HG02798 (cell line): ENCODE results near the gene CPLX3.
"Not testable (repeated sequence)": the region's sequence is repeated elsewhere in the genome, so short reads cannot be mapped to it uniquely, and the experiment has no call there.

Source experiments
- ATAC-seq: cut with Tn5 transposase; IDR thresholded peaks from one replicate; pipeline ENCODE4 v1.9.1; 2021; ENCODE audit warnings: mild to moderate bottlenecking; ENCODE audit not compliant: unreplicated experiment, poor library complexity

CPLX3 gene, protein sequence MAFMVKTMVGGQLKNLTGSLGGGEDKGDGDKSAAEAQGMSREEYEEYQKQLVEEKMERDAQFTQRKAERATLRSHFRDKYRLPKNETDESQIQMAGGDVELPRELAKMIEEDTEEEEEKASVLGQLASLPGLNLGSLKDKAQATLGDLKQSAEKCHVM

DNA sequence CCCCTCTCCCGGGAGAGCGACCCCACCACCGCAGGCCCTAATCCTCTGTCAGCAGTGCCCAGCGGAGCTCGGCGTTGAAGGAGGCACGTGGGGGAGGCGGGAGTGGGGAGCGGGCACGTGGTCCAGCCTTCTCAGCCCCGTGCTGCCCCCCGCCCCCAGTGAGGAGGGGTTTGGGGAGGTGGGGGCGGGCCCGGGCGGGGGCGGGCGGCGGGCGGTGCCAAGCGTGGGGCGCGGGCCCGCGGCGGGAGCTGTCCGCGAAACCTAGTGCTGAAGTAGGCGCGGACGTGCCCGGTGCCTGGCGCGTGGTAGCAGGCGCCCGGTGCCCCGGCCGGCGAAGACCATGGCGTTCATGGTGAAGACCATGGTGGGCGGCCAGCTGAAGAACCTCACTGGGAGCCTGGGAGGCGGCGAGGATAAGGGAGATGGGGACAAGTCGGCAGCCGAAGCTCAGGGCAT, at the start of gene CPLX3:
TSS of gene CPLX3 (plus strand) at position 264 of the 456 bp plus-strand sequence. CDS start at position 341, 77 bp downstream.
- ATAC-seq: no peak

- peak; percentile 28 for ATAC-seq
Measured at GRCh38 chr15:74776821-74777768, 49.3 kb upstream of the CPLX3 start.

DNA sequence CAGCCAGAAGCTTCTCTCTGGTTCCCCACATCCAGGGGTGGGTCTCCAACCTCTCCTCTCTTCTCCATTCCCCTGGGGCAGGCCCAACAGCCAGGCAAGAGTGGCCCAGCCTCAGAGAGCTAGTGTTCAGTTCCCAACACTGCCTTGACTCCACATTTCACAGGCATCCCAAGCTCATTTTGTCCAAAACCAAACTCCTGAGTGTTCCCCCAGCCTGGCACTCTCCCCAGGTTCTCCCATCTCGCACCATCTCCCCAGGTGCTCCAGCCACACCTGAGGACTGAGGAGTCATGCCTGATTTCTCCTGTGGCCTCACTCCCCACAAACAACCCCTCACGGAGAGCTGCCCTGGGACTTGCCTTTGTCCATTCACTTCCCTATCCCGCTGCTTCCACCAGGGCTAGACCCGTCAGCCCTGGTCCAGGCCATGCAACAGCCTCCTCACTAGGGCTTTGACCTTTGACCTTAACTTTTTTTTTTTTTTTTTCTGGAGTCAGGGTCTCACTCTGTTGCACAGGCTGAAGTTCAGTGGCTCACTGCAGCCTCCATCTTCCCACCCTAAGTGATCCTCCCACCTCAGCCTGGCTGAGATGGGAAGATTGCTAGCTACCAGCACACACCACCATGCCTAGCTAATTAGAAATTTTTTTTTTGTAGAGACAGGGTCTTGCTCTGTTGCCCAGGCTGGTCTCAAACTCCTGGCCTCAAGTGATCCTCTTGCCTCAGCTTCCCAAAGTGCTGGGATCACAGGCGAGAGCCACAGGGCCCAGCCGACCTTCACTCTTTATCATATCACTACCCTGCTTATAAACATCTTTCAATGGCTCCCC, 48.4 kb upstream of the CPLX3 start:
- ATAC-seq: no peak

DNA sequence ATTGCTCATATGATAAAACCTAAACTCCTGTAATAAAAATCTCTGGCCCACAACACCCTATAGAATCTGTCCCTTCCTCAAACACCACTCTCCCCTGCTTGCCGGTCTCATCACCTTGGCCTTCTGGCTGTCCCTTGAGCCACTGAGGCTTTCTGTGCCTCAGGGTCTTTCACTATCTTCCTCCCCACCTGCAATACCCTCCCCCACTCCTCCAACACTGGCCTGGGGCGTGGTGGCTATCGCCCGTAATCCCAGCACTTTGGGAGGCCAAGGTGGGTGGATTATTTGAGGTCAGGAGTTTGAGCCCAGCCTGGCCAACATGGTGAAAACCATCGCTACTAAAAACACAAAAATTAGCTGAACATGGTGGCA, 47.8 kb upstream of the CPLX3 start:
- no peak for ATAC-seq

DNA sequence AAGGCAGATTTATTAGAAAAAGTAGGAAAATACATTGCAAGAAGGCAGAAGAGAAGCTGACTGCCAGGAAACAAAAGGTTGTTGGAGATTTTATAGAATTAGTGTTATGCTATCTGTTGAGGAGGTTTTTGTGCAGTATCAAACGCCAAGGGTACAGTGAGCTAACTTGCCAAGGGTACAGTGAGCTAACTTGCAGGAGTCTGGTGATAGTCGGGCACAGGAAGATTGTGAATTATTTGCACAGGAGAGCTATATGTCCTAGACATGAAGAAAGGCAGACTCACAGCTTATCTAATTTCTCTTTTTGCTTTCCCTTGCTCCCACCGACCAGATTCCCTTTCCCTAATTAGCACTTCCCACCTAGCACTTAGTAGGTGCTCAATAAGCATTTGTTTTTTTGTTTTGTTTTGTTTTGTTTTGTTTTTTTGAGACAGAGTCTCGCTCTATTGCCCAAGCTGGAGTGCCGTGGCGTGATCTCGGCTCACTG, 47.2 kb upstream of the CPLX3 start:
- ATAC-seq: no peak

- no peak for ATAC-seq
Measured at GRCh38 chr15:74780523-74781430, 45.6 kb upstream of the CPLX3 start.

- ATAC-seq: peak; percentile 64
Measured at GRCh38 chr15:74781431-74782258, 44.8 kb upstream of the CPLX3 start, which contains the start of gene CSK. Gene CSK, plus strand, starts transcription at chr15:74782080. Its CDS starts 16,218 bp downstream, at chr15:74798298.

GRCh38 chr15:74782259-74783071, 44.0 kb upstream of the CPLX3 start:
- ATAC-seq: peak; percentile 13

- ATAC-seq: no peak
Measured at GRCh38 chr15:74783072-74783807, 43.2 kb upstream of the CPLX3 start.

DNA sequence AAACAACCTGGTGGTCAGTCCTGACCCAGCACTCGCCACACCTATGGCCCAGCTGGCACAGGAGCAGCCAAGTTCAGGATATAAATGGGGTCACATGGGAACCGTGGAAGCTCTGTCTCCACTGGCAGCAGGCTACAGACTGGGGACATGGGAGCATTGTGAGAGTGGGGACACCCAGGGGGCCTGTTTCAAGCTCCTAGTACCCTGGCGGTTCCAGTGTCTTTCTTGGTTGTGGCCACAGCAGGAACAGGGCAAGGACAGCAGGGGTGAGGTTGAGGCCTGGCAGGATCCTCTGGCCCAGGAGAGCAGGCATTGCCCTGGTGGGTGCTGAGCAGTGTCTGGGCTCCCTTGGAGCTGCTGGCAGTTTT, 42.6 kb upstream of the CPLX3 start:
- no peak for ATAC-seq

- ATAC-seq: no peak
Measured at GRCh38 chr15:74784426-74785193, 41.8 kb upstream of the CPLX3 start.

DNA sequence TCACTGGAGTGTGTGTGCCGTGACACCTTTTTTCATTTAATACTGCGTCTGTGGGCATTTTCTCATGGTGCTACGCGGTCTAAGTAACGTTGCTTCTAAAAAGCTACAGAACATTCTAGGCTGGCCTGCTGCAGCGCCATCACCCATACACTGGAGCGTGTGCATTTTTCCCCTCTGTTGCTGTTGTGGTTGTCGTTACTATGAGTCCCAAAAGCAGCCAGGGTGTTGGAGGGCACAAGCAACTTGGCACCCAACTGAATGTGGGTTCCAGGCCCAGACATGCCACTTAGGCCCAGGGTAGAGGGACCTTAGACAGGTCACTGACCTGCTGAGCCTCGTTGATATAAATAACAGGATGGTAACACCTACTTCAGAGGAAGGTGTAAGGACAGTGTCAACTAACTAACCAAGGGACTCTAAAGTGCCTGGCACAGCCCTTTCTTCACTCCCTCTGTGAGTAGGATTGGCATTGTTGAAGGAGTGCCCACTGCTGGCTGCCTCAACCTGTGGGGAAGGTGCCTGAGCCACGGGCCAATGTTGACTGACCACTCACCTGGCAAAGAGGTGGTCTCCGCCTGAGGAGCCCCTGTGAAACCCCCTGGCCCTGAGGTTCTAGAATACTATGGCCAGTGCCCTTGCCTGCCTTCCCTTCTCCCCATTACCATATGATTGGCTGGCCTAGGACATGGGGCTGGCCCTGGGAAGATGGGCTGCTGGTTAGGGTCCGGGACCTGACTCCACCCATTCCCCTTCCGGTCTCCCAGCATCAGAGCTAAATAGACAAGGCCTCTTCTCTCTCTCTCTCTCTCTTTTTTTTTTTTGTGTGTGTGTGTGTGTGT, 41.0 kb upstream of the CPLX3 start:
- no peak for ATAC-seq

GRCh38 chr15:74786081-74786480, 40.3 kb upstream of the CPLX3 start:
- ATAC-seq: not testable (repeated sequence)

DNA sequence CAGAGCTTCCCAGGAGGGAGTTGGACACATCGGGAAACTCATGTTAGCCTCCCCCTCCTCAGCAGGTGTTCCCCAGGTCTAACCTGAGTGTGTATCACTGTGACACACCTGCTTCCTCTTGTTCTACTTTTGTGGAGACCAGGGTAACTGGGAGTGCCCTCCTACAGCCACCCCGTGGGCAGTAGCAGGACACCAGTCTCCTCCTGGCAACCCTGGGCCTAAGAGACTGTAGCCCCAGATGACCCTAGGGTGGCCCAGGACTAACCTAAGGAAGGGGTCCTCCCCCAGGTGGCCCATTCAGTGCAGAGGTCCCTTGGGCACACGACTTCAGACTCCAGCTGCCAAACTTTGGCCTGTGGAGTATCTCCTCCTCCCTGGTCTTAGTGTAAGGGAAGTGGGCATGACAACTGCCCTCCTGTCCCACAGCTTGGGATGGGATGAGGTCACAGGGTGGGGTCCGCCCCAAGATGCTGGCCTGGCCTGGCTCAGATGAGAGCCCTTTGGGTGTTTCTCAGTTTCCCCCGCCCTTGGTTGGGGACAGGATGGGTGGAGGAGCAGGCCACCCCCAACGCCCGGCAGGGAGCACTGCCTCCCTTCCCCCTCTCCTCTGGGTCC, 39.8 kb upstream of the CPLX3 start:
- ATAC-seq: no peak
